Natural killer cell (primary cell): Measurements from ENCODE around the gene PRRT1B. TPM values are rescaled to one million over a fixed set of nuclear protein-coding genes. Genes with fewer than 3 reads are reported as not detected.

Experiments used
- ATAC-seq, 3 donors: fragments of 150-1000 bp in 2 of 3; fragments of 200-7000 bp in 1 of 3; cut with Tn5 transposase; 1 replicate in 1 of 3; 2 replicates in 2 of 3; pipeline ENCODE4 v1.10.0; 2021; ENCODE audit warnings: mild to moderate bottlenecking in 2 of 3, moderate library complexity in 2 of 3
- DNase-seq, 2 donors: peaks; one replicate each; pipeline versions ENCODE4 v3.0.0 to v3.0.0-alpha.2; 2013 to 2021; ENCODE audit warnings: mixed read lengths in 1 of 2
- H3K27ac ChIP-seq: one replicate; pipeline ENCODE4 v1.5.1; 2013; ENCODE audit warnings: mild to moderate bottlenecking, low read length
- H3K27me3 ChIP-seq: one replicate; pipeline ENCODE4 v1.6.1; 2013; ENCODE audit warnings: low read length; ENCODE audit not compliant: control insufficient read depth, insufficient read depth
- H3K36me3 ChIP-seq: one replicate; pipeline ENCODE4 v1.6.1; 2013; ENCODE audit warnings: low read length; ENCODE audit not compliant: control insufficient read depth, insufficient read depth
- H3K4me1 ChIP-seq: one replicate; pipeline ENCODE4 v1.6.1; 2013; ENCODE audit warnings: low read length; ENCODE audit not compliant: control insufficient read depth, insufficient read depth
- H3K4me3 ChIP-seq: one replicate; pipeline ENCODE4 v1.5.1; 2013; ENCODE audit warnings: low read length
- H3K9me3 ChIP-seq: one replicate; pipeline ENCODE4 v1.6.1; 2013; ENCODE audit warnings: low read length; ENCODE audit not compliant: control insufficient read depth, insufficient read depth
- H3K27ac Mint-ChIP-seq, 2 donors: one replicate each; pipeline ENCODE4 v1.8.0; 2022; ENCODE audit warnings: mild to moderate bottlenecking in 2 of 2, mixed read lengths in 2 of 2, moderate library complexity in 1 of 2
- H3K27me3 Mint-ChIP-seq, 2 donors: one replicate each; pipeline ENCODE4 v1.8.0; 2022; ENCODE audit warnings: low read depth in 2 of 2, mixed read lengths in 2 of 2
- H3K36me3 Mint-ChIP-seq: one replicate; pipeline ENCODE4 v1.8.0; 2022; ENCODE audit warnings: mixed read lengths
- H3K4me1 Mint-ChIP-seq, 2 donors: one replicate each; pipeline ENCODE4 v1.8.0; 2022; ENCODE audit warnings: mixed read lengths in 2 of 2
- H3K4me3 Mint-ChIP-seq: one replicate; pipeline ENCODE4 v1.8.0; 2022; ENCODE audit warnings: mild to moderate bottlenecking, moderate library complexity, mixed read lengths
- H3K9me3 Mint-ChIP-seq, 2 donors: one replicate each; pipeline ENCODE4 v1.8.0; 2022; ENCODE audit warnings: mixed read lengths in 2 of 2
- CTCF ChIP-seq: fragments of 200-600 bp; IDR thresholded peaks from one replicate; pipeline ENCODE4 v1.8.0; 2022; ENCODE audit warnings: antibody characterized with exemption
- WGBS: methylation state at CpG from one replicate; pipeline ENCODE4 v1.1.7; 2013; ENCODE audit warnings: missing lambda C conversion rate; ENCODE audit not compliant: insufficient coverage; 5-methylcytosine and 5-hydroxymethylcytosine counted together
- intact Hi-C: fragments of 100-400 bp; cut with micrococcal nuclease; formaldehyde crosslinking; loops from one replicate; pipeline ENCODE4 v1.14.2; 2022
- total RNA-seq, 4 donors: library from RNA; stranded (reverse); fragments of 120-200 nt in 1 of 4; gene quantifications; one replicate each; pipeline versions ENCODE4 v1.2.3 to v1.2.4, GENCODE V29; 2013 to 2022

The PRRT1B gene
- total RNA-seq, 3 donors from 2014 or later (not counting 1 experiment from before 2014, with no cell fraction given): not detected

GRCh38 chr9:131593091-131593820 is 47.9 kb downstream of the PRRT1B start:
- H3K27ac Mint-ChIP-seq: no peak overlapping the region
- no peak overlapping the region for H3K4me3 ChIP-seq
- peaks cover 33% of the 10 kb centered on the region for H3K4me1 ChIP-seq
- no peak for TF ChIP-seq CTCF
- no peaks in the 10 kb centered on the region for H3K9me3 ChIP-seq
- no peak for DNase-seq
- no peak overlapping the region for H3K27ac ChIP-seq
- intact Hi-C loops: loop anchor here (5.0 to 10.0 kb wide), 2 partner anchors 84 to 652 kb away; no protein-coding TSS in a partner anchor
- no peaks in the 10 kb centered on the region for H3K27me3 Mint-ChIP-seq
- 84% methylated on average over 14 of the region's 15 CpGs for whole genome bisulfite sequencing
- H3K27me3 ChIP-seq: no peaks in the 10 kb centered on the region
- no peaks in the 10 kb centered on the region for H3K36me3 Mint-ChIP-seq
- H3K4me3 Mint-ChIP-seq: no peak overlapping the region
- H3K4me1 Mint-ChIP-seq: peaks cover 20 to 22% of the 10 kb centered on the region in 2 donors
- no peaks in the 10 kb centered on the region for H3K9me3 Mint-ChIP-seq
- ATAC-seq: no peak
- H3K36me3 ChIP-seq: peaks cover 58% of the 10 kb centered on the region

- Mint-ChIP-seq H3K27me3 (no peaks in the 10 kb centered on the region), H3K27ac (no peak overlapping the region), H3K36me3 (no peaks in the 10 kb centered on the region), H3K4me1 (peaks cover 20 to 22% of the 10 kb centered on the region in 2 donors), H3K9me3 (no peaks in the 10 kb centered on the region), H3K4me3 (no peak overlapping the region)
- Histone ChIP-seq H3K4me1 (peaks cover 36% of the 10 kb centered on the region), H3K36me3 (peaks cover 53% of the 10 kb centered on the region), H3K27me3 (no peaks in the 10 kb centered on the region), H3K27ac (no peak overlapping the region), H3K9me3 (no peaks in the 10 kb centered on the region), H3K4me3 (no peak overlapping the region)
- intact Hi-C loops: loop anchor here (5.0 to 10.0 kb wide), 2 partner anchors 83 to 651 kb away; no protein-coding TSS in a partner anchor
- ATAC-seq: no peak
- DNase-seq: no peak
- no peak for TF ChIP-seq CTCF
- 90% methylated on average over 21 of the region's 21 CpGs for WGBS
Measured at GRCh38 chr9:131593936-131594665, 48.8 kb downstream of the PRRT1B start.

GRCh38 chr9:131594906-131595665 is 49.8 kb downstream of the PRRT1B start:
- TF ChIP-seq CTCF: no peak
- 90% methylated on average over 17 of the region's 20 CpGs for WGBS
- DNase-seq (no peak), ATAC-seq (no peak)
- Histone ChIP-seq H3K27me3 (no peaks in the 10 kb centered on the region), H3K4me3 (no peak overlapping the region), H3K36me3 (peaks cover 57% of the 10 kb centered on the region), H3K9me3 (no peaks in the 10 kb centered on the region), H3K27ac (no peak overlapping the region), H3K4me1 (peaks cover 31% of the 10 kb centered on the region)
- Mint-ChIP-seq H3K36me3 (no peaks in the 10 kb centered on the region), H3K27ac (no peak overlapping the region), H3K27me3 (no peaks in the 10 kb centered on the region), H3K9me3 (no peaks in the 10 kb centered on the region), H3K4me1 (peaks cover 19 to 21% of the 10 kb centered on the region in 2 donors), H3K4me3 (no peak overlapping the region)
- intact Hi-C loops: loop anchor here (5.0 to 10.0 kb wide), 2 partner anchors 82 to 650 kb away; no protein-coding TSS in a partner anchor
